A549 (cell line): ENCODE data around the gene C3orf20.

Experiments
- BHLHE40 ChIP-seq: IDR thresholded peaks from 2 replicates; pipeline ENCODE4 v1.6.1; 2012; ENCODE audit warnings: low read depth, low read length, inconsistent platforms
- JUN ChIP-seq, 2 experiments: fragments of >200 bp; sonication (Bioruptor Twin); formaldehyde crosslinking; IDR thresholded peaks; 2 replicates in 1 of 2; 3 replicates in 1 of 2; pipeline ENCODE4 v1.6.1; 2016 to 2017
- KDM1A ChIP-seq: fragments of 200-600 bp; sonication (generic); IDR thresholded peaks from 2 replicates; pipeline ENCODE4 v1.6.1; 2016; ENCODE audit warnings: low read depth, mild to moderate bottlenecking
- POLR2A ChIP-seq: IDR thresholded peaks from 2 replicates; pipeline ENCODE4 v1.6.1; 2012; ENCODE audit warnings: mild to moderate bottlenecking, low read length
- SREBF2 ChIP-seq: fragments of 450-650 bp; IDR thresholded peaks from 2 replicates; pipeline ENCODE4 v1.6.1; 2014; ENCODE audit warnings: mild to moderate bottlenecking, moderate library complexity
- TFCP2L1 ChIP-seq: fragments of 250-450 bp; sonication (Bioruptor Pico); IDR thresholded peaks from 2 replicates; pipeline ENCODE4 v1.5.0; 2021; ENCODE audit warnings: mild to moderate bottlenecking
- TF ChIP-seq, protein P1 (sequence below): fragments of >200 bp; sonication (Bioruptor Twin); formaldehyde crosslinking; IDR thresholded peaks from 3 replicates; pipeline ENCODE4 v1.5.1; 2016
- TF ChIP-seq, protein P2 (sequence below): IDR thresholded peaks from 2 replicates; pipeline ENCODE4 v1.6.1; 2012
- TF ChIP-seq, protein P3 (sequence below): fragments of 200-600 bp; sonication (generic); IDR thresholded peaks from 2 replicates; pipeline ENCODE4 v1.6.1; 2016; ENCODE audit warnings: antibody characterized with exemption, mild to moderate bottlenecking, moderate library complexity

GRCh38 chr3:14761866-14762265, 86.9 kb downstream of the C3orf20 start:
- TF ChIP-seq SREBF2 (no peak), POLR2A (no peak), JUN (IDR thresholded peaks at IDR 0.05) (no peak), KDM1A (no peak), TFCP2L1 (CRISPR knock-in tag) (no peak), BHLHE40 (no peak)
- TF ChIP-seq, protein P1, sequence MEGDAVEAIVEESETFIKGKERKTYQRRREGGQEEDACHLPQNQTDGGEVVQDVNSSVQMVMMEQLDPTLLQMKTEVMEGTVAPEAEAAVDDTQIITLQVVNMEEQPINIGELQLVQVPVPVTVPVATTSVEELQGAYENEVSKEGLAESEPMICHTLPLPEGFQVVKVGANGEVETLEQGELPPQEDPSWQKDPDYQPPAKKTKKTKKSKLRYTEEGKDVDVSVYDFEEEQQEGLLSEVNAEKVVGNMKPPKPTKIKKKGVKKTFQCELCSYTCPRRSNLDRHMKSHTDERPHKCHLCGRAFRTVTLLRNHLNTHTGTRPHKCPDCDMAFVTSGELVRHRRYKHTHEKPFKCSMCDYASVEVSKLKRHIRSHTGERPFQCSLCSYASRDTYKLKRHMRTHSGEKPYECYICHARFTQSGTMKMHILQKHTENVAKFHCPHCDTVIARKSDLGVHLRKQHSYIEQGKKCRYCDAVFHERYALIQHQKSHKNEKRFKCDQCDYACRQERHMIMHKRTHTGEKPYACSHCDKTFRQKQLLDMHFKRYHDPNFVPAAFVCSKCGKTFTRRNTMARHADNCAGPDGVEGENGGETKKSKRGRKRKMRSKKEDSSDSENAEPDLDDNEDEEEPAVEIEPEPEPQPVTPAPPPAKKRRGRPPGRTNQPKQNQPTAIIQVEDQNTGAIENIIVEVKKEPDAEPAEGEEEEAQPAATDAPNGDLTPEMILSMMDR: no peak
- TF ChIP-seq, protein P2, sequence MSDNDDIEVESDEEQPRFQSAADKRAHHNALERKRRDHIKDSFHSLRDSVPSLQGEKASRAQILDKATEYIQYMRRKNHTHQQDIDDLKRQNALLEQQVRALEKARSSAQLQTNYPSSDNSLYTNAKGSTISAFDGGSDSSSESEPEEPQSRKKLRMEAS: no peak
- TF ChIP-seq, protein P3, sequence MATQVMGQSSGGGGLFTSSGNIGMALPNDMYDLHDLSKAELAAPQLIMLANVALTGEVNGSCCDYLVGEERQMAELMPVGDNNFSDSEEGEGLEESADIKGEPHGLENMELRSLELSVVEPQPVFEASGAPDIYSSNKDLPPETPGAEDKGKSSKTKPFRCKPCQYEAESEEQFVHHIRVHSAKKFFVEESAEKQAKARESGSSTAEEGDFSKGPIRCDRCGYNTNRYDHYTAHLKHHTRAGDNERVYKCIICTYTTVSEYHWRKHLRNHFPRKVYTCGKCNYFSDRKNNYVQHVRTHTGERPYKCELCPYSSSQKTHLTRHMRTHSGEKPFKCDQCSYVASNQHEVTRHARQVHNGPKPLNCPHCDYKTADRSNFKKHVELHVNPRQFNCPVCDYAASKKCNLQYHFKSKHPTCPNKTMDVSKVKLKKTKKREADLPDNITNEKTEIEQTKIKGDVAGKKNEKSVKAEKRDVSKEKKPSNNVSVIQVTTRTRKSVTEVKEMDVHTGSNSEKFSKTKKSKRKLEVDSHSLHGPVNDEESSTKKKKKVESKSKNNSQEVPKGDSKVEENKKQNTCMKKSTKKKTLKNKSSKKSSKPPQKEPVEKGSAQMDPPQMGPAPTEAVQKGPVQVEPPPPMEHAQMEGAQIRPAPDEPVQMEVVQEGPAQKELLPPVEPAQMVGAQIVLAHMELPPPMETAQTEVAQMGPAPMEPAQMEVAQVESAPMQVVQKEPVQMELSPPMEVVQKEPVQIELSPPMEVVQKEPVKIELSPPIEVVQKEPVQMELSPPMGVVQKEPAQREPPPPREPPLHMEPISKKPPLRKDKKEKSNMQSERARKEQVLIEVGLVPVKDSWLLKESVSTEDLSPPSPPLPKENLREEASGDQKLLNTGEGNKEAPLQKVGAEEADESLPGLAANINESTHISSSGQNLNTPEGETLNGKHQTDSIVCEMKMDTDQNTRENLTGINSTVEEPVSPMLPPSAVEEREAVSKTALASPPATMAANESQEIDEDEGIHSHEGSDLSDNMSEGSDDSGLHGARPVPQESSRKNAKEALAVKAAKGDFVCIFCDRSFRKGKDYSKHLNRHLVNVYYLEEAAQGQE: no peak
